Measurements from ENCODE around the gene NR2C2.
A peak's percentile ranks its signal among the peaks of the same experiment; 100 is the strongest.

The NR2C2 gene

GRCh38 chr3:15063238-15063637 lies 115.9 kb downstream of the NR2C2 start:
- no peak for DNase-seq (ENCODE audit: low read depth, low spot score)

GRCh38 chr3:15063656-15064286 lies 116.4 kb downstream of the NR2C2 start:
- no peak for DNase-seq (ENCODE audit: low read depth, low spot score)

- no peak for DNase-seq (ENCODE audit: low read depth, low spot score)
Measured at GRCh38 chr3:15064299-15064834, 117.0 kb downstream of the NR2C2 start.

- peak; percentile 53 for DNase-seq (ENCODE audit: low read depth, low spot score)
Measured at GRCh38 chr3:15064835-15065549, 117.6 kb downstream of the NR2C2 start, which contains the start of gene MRPS25. TSS of gene MRPS25 (minus strand) at chr3:15065315. CDS start at chr3:15065194, 121 bp downstream.

GRCh38 chr3:15065550-15066007 lies 118.2 kb downstream of the NR2C2 start:
- no peak for DNase-seq (ENCODE audit: low read depth, low spot score)

- DNase-seq (ENCODE audit: low read depth, low spot score): no peak
Measured at GRCh38 chr3:15066467-15066866, 119.1 kb downstream of the NR2C2 start.

GRCh38 chr3:15069441-15069840 lies 122.1 kb downstream of the NR2C2 start:
- no peak for DNase-seq (ENCODE audit: low read depth, low spot score)

- DNase-seq (ENCODE audit: low read depth, low spot score): no peak
Measured at GRCh38 chr3:15071699-15072098, 124.3 kb downstream of the NR2C2 start.

- DNase-seq (ENCODE audit: low read depth, low spot score): no peak
Measured at GRCh38 chr3:15074500-15074899, 127.1 kb downstream of the NR2C2 start.

- DNase-seq (ENCODE audit: low read depth, low spot score): no peak
Measured at GRCh38 chr3:15079091-15079490, 131.7 kb downstream of the NR2C2 start.

- no peak for DNase-seq (ENCODE audit: low read depth, low spot score)
Measured at GRCh38 chr3:15081960-15082664, 134.7 kb downstream of the NR2C2 start.

- no peak for DNase-seq (ENCODE audit: low read depth, low spot score)
Measured at GRCh38 chr3:15083252-15083651, 135.9 kb downstream of the NR2C2 start.

- no peak for DNase-seq (ENCODE audit: low read depth, low spot score)
Measured at GRCh38 chr3:15086263-15086662, 138.9 kb downstream of the NR2C2 start.

- DNase-seq (ENCODE audit: low read depth, low spot score): no peak
Measured at GRCh38 chr3:15086699-15087098, 139.3 kb downstream of the NR2C2 start.

GRCh38 chr3:15089201-15089600 lies 141.8 kb downstream of the NR2C2 start:
- no peak for DNase-seq (ENCODE audit: low read depth, low spot score)

GRCh38 chr3:15091575-15091974 lies 144.2 kb downstream of the NR2C2 start:
- DNase-seq (ENCODE audit: low read depth, low spot score): no peak

GRCh38 chr3:15092686-15093085 lies 145.3 kb downstream of the NR2C2 start:
- no peak for DNase-seq (ENCODE audit: low read depth, low spot score)

GRCh38 chr3:15094187-15094875 lies 146.9 kb downstream of the NR2C2 start:
- no peak for DNase-seq (ENCODE audit: low read depth, low spot score)

- no peak for DNase-seq (ENCODE audit: low read depth, low spot score)
Measured at GRCh38 chr3:15096046-15096445, 148.7 kb downstream of the NR2C2 start.

- no peak for DNase-seq (ENCODE audit: low read depth, low spot score)
Measured at GRCh38 chr3:15097891-15098290, 150.5 kb downstream of the NR2C2 start.
